ENCODE results near the gene ZNF664. TPM values are rescaled to one million over a fixed set of nuclear protein-coding genes. Genes with fewer than 3 reads are reported as not detected.

The ZNF664 gene
- total and polyA plus RNA-seq, 9 donors: 28.3 to 58.9 (median 42.8) TPM

DNA sequence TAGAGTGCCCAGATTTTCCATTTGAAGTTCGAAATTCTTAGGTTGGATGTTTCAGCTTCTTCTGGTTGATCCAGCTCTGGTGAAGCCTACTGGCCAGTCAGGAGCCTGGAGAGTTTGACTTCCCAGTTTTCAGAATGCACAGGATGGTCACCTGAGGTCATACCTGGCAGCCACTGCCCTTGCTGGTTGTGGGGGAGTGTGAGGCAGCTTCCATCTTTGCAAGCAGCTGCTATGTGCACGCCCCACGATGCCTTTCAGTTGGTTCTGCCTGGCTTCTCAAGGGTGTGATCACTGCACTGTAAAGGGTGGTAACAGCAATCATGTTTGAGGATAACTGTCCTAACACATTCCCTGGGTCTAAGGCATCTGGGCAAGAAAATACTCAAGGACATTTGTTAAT lies 15.8 kb upstream of the ZNF664 start:
- H3K9me3 ChIP-seq (replicated peaks; ENCODE audit: control insufficient read depth, low read depth, low read length): no peaks in the 10 kb centered on the region
- H3K4me1 ChIP-seq (ENCODE audit: control insufficient read depth, insufficient read depth, low read length): no peaks in the 10 kb centered on the region
- 100% methylated on average over 1 of the region's 3 CpGs for WGBS (ENCODE audit: insufficient coverage)
- no peak overlapping the region for H3K4me3 ChIP-seq (ENCODE audit: low read length)
- H3K36me3 ChIP-seq (ENCODE audit: control insufficient read depth, insufficient read depth, low read length): no peaks in the 10 kb centered on the region
- H3K27ac ChIP-seq (ENCODE audit: low read length): no peak overlapping the region
- H3K27me3 ChIP-seq (ENCODE audit: control insufficient read depth, insufficient read depth, low read length): no peaks in the 10 kb centered on the region
- no peak for DNase-seq

DNA sequence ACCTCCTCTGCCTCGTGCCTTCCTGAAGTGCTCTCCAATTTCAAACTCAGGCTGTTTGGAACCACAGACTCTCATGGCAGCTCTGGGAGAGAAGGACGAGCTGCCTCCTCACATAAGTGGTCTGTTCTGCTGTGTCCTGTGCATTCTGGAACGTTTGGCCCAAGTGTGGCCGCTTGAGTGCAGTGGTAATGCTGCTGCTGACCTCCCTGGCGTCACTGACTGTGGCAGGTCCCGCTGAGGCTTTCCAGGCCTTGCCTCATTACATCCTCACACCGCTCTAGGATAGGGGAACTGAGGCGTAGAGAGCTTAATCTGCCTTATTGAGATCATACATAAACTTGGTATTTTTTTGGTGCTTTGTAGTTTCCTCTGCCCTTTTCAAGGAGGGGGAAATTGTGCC lies 14.6 kb upstream of the ZNF664 start:
- H3K4me3 ChIP-seq (ENCODE audit: low read length): no peak overlapping the region
- no peaks in the 10 kb centered on the region for H3K27me3 ChIP-seq (ENCODE audit: control insufficient read depth, insufficient read depth, low read length)
- WGBS (ENCODE audit: insufficient coverage): 59% methylated on average over 5 of the region's 8 CpGs
- H3K9me3 ChIP-seq (replicated peaks; ENCODE audit: control insufficient read depth, low read depth, low read length): no peaks in the 10 kb centered on the region
- DNase-seq: no peak
- no peaks in the 10 kb centered on the region for H3K36me3 ChIP-seq (ENCODE audit: control insufficient read depth, insufficient read depth, low read length)
- no peak overlapping the region for H3K27ac ChIP-seq (ENCODE audit: low read length)
- H3K4me1 ChIP-seq (ENCODE audit: control insufficient read depth, insufficient read depth, low read length): no peaks in the 10 kb centered on the region

DNA sequence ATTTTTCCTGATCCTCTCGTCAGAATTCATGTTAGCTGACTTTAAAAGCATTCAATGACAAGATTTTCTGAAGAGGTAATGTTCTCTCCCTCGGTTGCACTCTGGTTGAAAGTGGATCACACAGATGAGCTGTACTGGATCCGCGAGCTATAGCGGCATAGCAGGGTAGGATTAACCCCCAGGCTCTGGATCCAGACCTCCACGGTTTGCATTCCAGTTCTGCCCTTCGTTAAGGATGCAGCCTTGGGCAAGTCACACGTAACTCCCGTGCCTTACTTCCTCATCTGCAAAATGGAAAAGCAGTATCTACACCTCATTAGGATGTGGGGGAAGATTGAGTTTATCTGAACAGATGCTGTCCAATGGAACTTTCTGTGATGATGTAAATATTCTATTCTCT lies 14.1 kb upstream of the ZNF664 start:
- H3K4me1 ChIP-seq (ENCODE audit: control insufficient read depth, insufficient read depth, low read length): no peaks in the 10 kb centered on the region
- no peak overlapping the region for H3K4me3 ChIP-seq (ENCODE audit: low read length)
- no peaks in the 10 kb centered on the region for H3K9me3 ChIP-seq (replicated peaks; ENCODE audit: control insufficient read depth, low read depth, low read length)
- H3K27ac ChIP-seq (ENCODE audit: low read length): no peak overlapping the region
- no peaks in the 10 kb centered on the region for H3K27me3 ChIP-seq (ENCODE audit: control insufficient read depth, insufficient read depth, low read length)
- no peaks in the 10 kb centered on the region for H3K36me3 ChIP-seq (ENCODE audit: control insufficient read depth, insufficient read depth, low read length)
- 62% methylated on average over 2 of the region's 9 CpGs for WGBS (ENCODE audit: insufficient coverage)
- DNase-seq: no peak

DNA sequence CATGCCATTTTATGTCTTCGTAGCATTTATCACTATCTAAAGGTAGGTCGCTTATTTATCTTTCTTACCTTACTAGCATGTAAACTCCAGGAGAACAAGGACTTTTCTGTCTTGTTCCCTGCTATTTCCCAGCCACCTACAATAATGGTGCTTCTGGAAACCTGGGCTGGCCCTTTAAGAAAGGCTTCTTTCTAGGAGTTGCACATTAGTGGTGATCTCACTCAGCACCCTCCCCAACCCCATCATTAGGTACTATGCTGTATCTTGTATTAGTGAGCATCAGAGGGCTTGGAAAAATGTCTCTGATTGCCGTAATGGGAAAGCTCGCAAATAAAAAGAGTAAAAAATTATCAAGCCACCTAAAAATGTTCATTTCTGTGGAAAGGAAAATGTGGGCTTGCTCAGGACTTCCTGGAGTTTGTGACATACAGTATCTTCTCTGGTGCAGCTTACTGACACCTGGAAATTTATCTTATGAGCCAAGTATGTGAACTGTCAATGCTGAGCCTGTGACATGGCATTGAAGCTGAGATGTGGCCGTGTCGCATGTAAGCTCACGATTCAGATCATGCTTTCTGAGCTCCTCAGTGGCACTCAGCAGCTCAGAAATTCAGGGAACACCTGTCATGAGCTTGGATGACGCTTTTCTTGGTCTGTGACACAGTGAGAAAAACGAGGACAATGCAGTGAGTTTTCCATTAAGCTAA lies 12.8 kb upstream of the ZNF664 start:
- DNase-seq: no peak
- no peaks in the 10 kb centered on the region for H3K9me3 ChIP-seq (replicated peaks; ENCODE audit: control insufficient read depth, low read depth, low read length)
- no peaks in the 10 kb centered on the region for H3K27me3 ChIP-seq (ENCODE audit: control insufficient read depth, insufficient read depth, low read length)
- 83% methylated on average over 5 of the region's 9 CpGs for WGBS (ENCODE audit: insufficient coverage)
- no peak overlapping the region for H3K4me3 ChIP-seq (ENCODE audit: low read length)
- no peaks in the 10 kb centered on the region for H3K4me1 ChIP-seq (ENCODE audit: control insufficient read depth, insufficient read depth, low read length)
- no peak overlapping the region for H3K27ac ChIP-seq (ENCODE audit: low read length)
- no peaks in the 10 kb centered on the region for H3K36me3 ChIP-seq (ENCODE audit: control insufficient read depth, insufficient read depth, low read length)

DNA sequence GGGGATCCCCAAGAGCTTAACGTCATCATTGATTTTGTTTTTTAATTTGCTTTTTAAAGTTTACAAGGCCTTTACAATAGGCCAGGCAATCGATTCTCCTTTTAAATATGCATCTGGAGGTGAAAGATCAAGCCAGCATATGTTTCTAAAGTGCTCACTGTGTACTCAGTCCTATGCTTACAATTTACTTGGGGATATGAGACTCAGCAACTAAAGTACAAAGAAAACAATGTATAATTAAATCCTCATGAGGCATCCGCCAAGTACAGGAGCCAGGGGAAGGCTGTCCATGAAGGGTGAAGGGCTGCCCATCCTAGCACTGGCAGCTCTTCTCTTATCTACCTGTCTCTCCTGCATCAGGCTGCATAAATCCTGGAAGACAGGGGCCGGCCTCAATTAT lies 12.2 kb upstream of the ZNF664 start:
- no CpG with 5 or more reads among the region's 4 CpGs for WGBS (ENCODE audit: insufficient coverage)
- Histone ChIP-seq H3K4me3 (ENCODE audit: low read length) (no peak overlapping the region), H3K36me3 (ENCODE audit: control insufficient read depth, insufficient read depth, low read length) (peaks cover 6% of the 10 kb centered on the region), H3K4me1 (ENCODE audit: control insufficient read depth, insufficient read depth, low read length) (no peaks in the 10 kb centered on the region), H3K27me3 (ENCODE audit: control insufficient read depth, insufficient read depth, low read length) (no peaks in the 10 kb centered on the region), H3K27ac (ENCODE audit: low read length) (no peak overlapping the region), H3K9me3 (replicated peaks; ENCODE audit: control insufficient read depth, low read depth, low read length) (no peaks in the 10 kb centered on the region)
- no peak for DNase-seq

DNA sequence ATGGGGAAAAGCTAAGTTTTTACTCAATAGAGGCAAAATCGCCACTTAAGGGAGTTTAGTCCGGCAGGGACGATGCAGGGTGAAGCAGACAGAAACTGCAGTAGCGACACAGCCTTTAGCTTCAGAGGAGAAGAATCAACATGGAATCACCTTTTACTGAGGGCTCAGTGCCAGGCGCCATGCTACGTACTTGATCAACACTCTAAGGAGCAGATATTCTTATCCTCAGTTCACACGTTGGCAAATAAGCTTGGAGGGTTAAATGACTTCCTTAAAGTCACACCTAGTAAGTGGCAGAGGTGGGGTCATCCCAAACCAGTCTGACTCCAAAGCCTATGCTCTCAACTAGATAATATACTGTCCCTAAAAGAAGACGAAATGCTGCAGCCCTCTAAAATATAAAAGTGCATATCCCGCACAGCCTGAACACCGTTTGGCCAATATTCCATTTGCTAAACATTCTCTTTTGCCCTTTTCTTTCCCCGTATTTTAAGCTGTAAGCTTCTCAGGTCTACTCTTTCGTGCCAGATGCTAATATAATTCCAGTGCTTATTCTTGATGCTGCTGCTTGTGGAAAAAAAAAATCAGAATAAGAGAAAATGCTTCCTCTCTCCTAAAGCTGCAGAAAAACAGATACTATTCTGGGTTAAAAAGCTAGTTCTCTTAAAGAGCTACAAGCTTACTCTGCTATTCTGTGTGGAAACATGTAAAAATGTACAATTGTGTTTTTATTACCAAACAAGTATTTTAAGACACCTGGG lies 11.2 kb upstream of the ZNF664 start:
- no peak overlapping the region for H3K4me3 ChIP-seq (ENCODE audit: low read length)

DNA sequence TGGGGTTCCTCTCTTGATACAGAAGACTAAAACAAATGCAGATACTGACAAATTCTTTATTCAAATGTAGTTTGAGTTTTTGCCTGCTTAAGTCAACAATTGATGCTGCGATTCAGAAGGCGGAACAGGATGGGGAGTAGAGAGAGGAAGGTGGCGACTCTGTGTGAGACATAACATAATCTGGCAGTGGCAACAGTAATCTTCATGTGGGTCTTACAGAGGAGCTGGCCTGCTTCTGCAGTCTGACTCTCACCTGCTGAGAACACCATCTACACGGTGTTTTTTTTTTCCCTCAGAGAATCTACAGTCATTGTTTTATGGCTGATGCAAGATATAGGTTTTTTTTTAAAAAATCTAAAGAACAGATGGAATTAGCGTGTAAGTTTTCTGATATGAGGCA lies 10.5 kb upstream of the ZNF664 start:
- no peaks in the 10 kb centered on the region for H3K27me3 ChIP-seq (ENCODE audit: control insufficient read depth, insufficient read depth, low read length)
- H3K4me3 ChIP-seq (ENCODE audit: low read length): no peak overlapping the region
- no peak for DNase-seq
- no peaks in the 10 kb centered on the region for H3K9me3 ChIP-seq (replicated peaks; ENCODE audit: control insufficient read depth, low read depth, low read length)
- H3K36me3 ChIP-seq (ENCODE audit: control insufficient read depth, insufficient read depth, low read length): peaks cover 6% of the 10 kb centered on the region
- H3K27ac ChIP-seq (ENCODE audit: low read length): no peak overlapping the region
- 100% methylated on average over 1 of the region's 5 CpGs for WGBS (ENCODE audit: insufficient coverage)
- no peaks in the 10 kb centered on the region for H3K4me1 ChIP-seq (ENCODE audit: control insufficient read depth, insufficient read depth, low read length)

More for the DNA sequence above, 11.2 kb upstream of the ZNF664 start:
- Histone ChIP-seq H3K9me3 (replicated peaks; ENCODE audit: control insufficient read depth, low read depth, low read length) (no peaks in the 10 kb centered on the region), H3K4me1 (ENCODE audit: control insufficient read depth, insufficient read depth, low read length) (no peaks in the 10 kb centered on the region), H3K27ac (ENCODE audit: low read length) (no peak overlapping the region), H3K27me3 (ENCODE audit: control insufficient read depth, insufficient read depth, low read length) (no peaks in the 10 kb centered on the region), H3K36me3 (ENCODE audit: control insufficient read depth, insufficient read depth, low read length) (peaks cover 6% of the 10 kb centered on the region)
- 76% methylated on average over 6 of the region's 12 CpGs for WGBS (ENCODE audit: insufficient coverage)
- peak; percentile 66 for DNase-seq

DNA sequence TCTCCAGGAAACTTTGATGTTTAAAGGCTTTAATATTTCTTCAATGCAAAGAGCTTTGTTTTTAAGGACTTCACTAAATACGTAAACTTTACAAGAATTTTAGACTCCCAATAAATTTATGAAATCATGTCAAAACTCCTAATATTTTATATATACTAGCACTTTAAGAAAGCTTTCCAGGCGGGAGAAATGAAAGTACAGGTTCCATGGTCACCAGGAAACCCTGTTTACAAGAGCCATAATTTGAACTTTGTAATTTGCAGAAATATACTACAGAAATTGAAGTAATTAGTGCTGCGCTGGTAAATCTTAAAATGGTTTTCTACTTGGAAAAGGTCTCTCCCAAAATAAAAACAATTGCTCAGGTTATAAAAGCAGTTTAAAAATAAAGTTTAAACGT lies 9.2 kb upstream of the ZNF664 start:
- Histone ChIP-seq H3K27me3 (ENCODE audit: control insufficient read depth, insufficient read depth, low read length) (no peaks in the 10 kb centered on the region), H3K9me3 (replicated peaks; ENCODE audit: control insufficient read depth, low read depth, low read length) (no peaks in the 10 kb centered on the region), H3K27ac (ENCODE audit: low read length) (no peak overlapping the region), H3K4me1 (ENCODE audit: control insufficient read depth, insufficient read depth, low read length) (no peaks in the 10 kb centered on the region), H3K4me3 (ENCODE audit: low read length) (no peak overlapping the region), H3K36me3 (ENCODE audit: control insufficient read depth, insufficient read depth, low read length) (peaks cover 6% of the 10 kb centered on the region)
- no CpG with 5 or more reads among the region's 4 CpGs for WGBS (ENCODE audit: insufficient coverage)
- no peak for DNase-seq

DNA sequence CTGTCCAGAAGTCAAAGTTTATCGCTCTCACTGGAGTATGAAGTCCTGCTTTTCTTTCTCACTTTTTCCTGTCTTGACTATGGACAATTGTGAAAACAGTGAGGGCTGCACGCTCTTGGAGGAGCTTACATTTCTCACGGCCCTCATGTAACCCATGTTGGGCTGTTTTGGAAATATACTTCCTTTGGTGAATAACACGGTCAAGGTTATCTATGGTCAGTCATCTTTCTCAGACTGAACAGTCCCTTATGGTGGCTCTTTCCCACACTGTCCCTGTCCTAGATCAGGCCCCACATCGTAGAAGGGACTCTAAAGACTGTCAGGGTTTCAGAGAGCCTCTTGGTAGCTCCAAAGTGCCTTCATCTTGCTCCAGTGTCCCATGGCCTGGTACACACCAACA lies 7.6 kb upstream of the ZNF664 start:
- Histone ChIP-seq H3K4me1 (ENCODE audit: control insufficient read depth, insufficient read depth, low read length) (no peaks in the 10 kb centered on the region), H3K27me3 (ENCODE audit: control insufficient read depth, insufficient read depth, low read length) (no peaks in the 10 kb centered on the region), H3K4me3 (ENCODE audit: low read length) (no peak overlapping the region), H3K27ac (ENCODE audit: low read length) (no peak overlapping the region), H3K9me3 (replicated peaks; ENCODE audit: control insufficient read depth, low read depth, low read length) (no peaks in the 10 kb centered on the region), H3K36me3 (ENCODE audit: control insufficient read depth, insufficient read depth, low read length) (peaks cover 6% of the 10 kb centered on the region)
- WGBS (ENCODE audit: insufficient coverage): 60% methylated on average over 3 of the region's 5 CpGs
- no peak for DNase-seq

DNA sequence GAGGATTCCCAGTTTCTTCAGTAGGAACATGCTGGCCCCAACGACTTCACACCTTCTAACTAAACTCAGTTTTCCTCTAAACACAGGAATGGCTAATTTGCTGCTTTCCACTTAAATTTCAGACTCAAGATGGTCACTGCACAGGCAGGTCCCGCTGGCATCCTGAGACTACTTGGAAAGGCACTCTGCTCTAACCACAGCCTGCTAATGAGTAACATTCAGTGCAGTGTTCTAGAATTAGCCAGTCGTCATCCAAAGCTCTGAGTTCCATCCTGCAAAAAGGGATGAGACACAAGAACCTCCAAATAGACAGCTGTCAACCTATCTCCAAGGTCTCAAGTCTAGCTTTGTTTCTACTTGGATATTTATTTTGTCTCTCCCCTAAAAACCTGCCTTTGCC lies 6.4 kb upstream of the ZNF664 start:
- peaks cover 2% of the 10 kb centered on the region for H3K4me1 ChIP-seq (ENCODE audit: control insufficient read depth, insufficient read depth, low read length)
- H3K27ac ChIP-seq (ENCODE audit: low read length): no peak overlapping the region
- no peak overlapping the region for H3K4me3 ChIP-seq (ENCODE audit: low read length)
- peaks cover 6% of the 10 kb centered on the region for H3K36me3 ChIP-seq (ENCODE audit: control insufficient read depth, insufficient read depth, low read length)
- no peaks in the 10 kb centered on the region for H3K27me3 ChIP-seq (ENCODE audit: control insufficient read depth, insufficient read depth, low read length)
- DNase-seq: no peak
- WGBS (ENCODE audit: insufficient coverage): 90% methylated on average over 3 of the region's 3 CpGs
- H3K9me3 ChIP-seq (replicated peaks; ENCODE audit: control insufficient read depth, low read depth, low read length): no peaks in the 10 kb centered on the region
